HG02763 (cell line): Measurements from ENCODE around the gene MSLN.
"Not testable (repeated sequence)": the region's sequence is repeated elsewhere in the genome, so short reads cannot be mapped to it uniquely, and the experiment has no call there.

Experiments used
- ATAC-seq: cut with Tn5 transposase; IDR thresholded peaks from one replicate; pipeline ENCODE4 v1.9.1; 2021; ENCODE audit warnings: mild to moderate bottlenecking, moderate library complexity; ENCODE audit not compliant: unreplicated experiment

Gene MSLN

GRCh38 chr16:770411-770810 is 9.9 kb downstream of the MSLN start:
- ATAC-seq, result no peak

- no peak for ATAC-seq
These were observed 12.4 kb downstream of the MSLN start for GRCh38 chr16:772959-773358.

GRCh38 chr16:774086-775001 is 13.8 kb downstream of the MSLN start:
- no peak for ATAC-seq

- no peak for ATAC-seq
These were observed 14.8 kb downstream of the MSLN start for GRCh38 chr16:775236-775796.

GRCh38 chr16:776298-776697 is 15.8 kb downstream of the MSLN start:
- not testable (repeated sequence) for ATAC-seq

- no peak for ATAC-seq
These were observed 16.3 kb downstream of the MSLN start for GRCh38 chr16:776824-777223.

GRCh38 chr16:777826-778225 is 17.3 kb downstream of the MSLN start:
- no peak for ATAC-seq

- no peak for ATAC-seq
These were observed 17.9 kb downstream of the MSLN start for GRCh38 chr16:778447-778846.

GRCh38 chr16:778909-779527 is 18.5 kb downstream of the MSLN start:
- ATAC-seq, result no peak

- ATAC-seq, result no peak
These were observed 19.0 kb downstream of the MSLN start for GRCh38 chr16:779561-779960.

GRCh38 chr16:780296-780695 is 19.8 kb downstream of the MSLN start:
- no peak for ATAC-seq

GRCh38 chr16:781346-782010 is 20.9 kb downstream of the MSLN start:
- no peak for ATAC-seq

- ATAC-seq, result no peak
These were observed 21.7 kb downstream of the MSLN start for GRCh38 chr16:782258-782657.

- ATAC-seq, result no peak
These were observed 22.4 kb downstream of the MSLN start for GRCh38 chr16:782766-783403.

- ATAC-seq, result no peak
These were observed 23.0 kb downstream of the MSLN start for GRCh38 chr16:783404-784161.

GRCh38 chr16:784431-784830 is 23.9 kb downstream of the MSLN start:
- no peak for ATAC-seq

GRCh38 chr16:785563-786535 is 25.3 kb downstream of the MSLN start:
- no peak for ATAC-seq

GRCh38 chr16:787321-787966 is 26.9 kb downstream of the MSLN start:
- ATAC-seq, result no peak

GRCh38 chr16:787978-788398 is 27.5 kb downstream of the MSLN start, which contains the start of gene RPUSD1:
Gene RPUSD1, minus strand, starts transcription at chr16:788381. Its CDS starts 644 bp downstream, at chr16:787737.
- no peak for ATAC-seq
